ENCODE measurements around the gene AKT1. TPM values are rescaled to one million over a fixed set of nuclear protein-coding genes. Genes with fewer than 3 reads are reported as not detected.
"Not testable (repeated sequence)": the region's sequence is repeated elsewhere in the genome, so short reads cannot be mapped to it uniquely, and the experiment has no call there.

The AKT1 gene
- total RNA-seq, 6 experiments from 2014 or later, result 66.7 to 92.1 (median 83.9) TPM

GRCh38 chr14:104752423-104752734 is 43.2 kb downstream of the AKT1 start:
- peak; percentile 40 for TF ChIP-seq POLR2A (IDR thresholded peaks at IDR 0.05)
- TF ChIP-seq, protein P1, sequence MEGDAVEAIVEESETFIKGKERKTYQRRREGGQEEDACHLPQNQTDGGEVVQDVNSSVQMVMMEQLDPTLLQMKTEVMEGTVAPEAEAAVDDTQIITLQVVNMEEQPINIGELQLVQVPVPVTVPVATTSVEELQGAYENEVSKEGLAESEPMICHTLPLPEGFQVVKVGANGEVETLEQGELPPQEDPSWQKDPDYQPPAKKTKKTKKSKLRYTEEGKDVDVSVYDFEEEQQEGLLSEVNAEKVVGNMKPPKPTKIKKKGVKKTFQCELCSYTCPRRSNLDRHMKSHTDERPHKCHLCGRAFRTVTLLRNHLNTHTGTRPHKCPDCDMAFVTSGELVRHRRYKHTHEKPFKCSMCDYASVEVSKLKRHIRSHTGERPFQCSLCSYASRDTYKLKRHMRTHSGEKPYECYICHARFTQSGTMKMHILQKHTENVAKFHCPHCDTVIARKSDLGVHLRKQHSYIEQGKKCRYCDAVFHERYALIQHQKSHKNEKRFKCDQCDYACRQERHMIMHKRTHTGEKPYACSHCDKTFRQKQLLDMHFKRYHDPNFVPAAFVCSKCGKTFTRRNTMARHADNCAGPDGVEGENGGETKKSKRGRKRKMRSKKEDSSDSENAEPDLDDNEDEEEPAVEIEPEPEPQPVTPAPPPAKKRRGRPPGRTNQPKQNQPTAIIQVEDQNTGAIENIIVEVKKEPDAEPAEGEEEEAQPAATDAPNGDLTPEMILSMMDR (IDR thresholded peaks at IDR 0.05), result no peak
- H3K27ac ChIP-seq, result peak overlapping the region; percentile 74 to 77 (median 75)
- peaks cover 0 to 60% (median 25%) of the 10 kb centered on the region in 4 donors for H3K4me1 ChIP-seq
- 0% methylated on average over 9 of the region's 21 CpGs for WGBS (ENCODE audit: insufficient coverage, low coverage, low lambda C conversion rate, missing lambda C conversion rate)
- DNase-seq, result no peak
- no peaks in the 10 kb centered on the region for H3K27me3 ChIP-seq
- peak overlapping the region; percentile 13 to 76 (median 38) for H3K4me3 ChIP-seq
- intact Hi-C loops (cut with DNase I), result no loop called here
- no peaks in the 10 kb centered on the region for H3K9me3 ChIP-seq
- peaks cover 0 to 19% (median 5%) of the 10 kb centered on the region in 4 donors for H3K36me3 ChIP-seq
- no peak for ATAC-seq

GRCh38 chr14:104751539-104752422 is 43.8 kb downstream of the AKT1 start:
- peak overlapping the region; percentile 13 to 76 (median 38) for H3K4me3 ChIP-seq
- DNase-seq, result no peak
- H3K27ac ChIP-seq, result peak overlapping the region; percentile 74 to 77 (median 75)
- TF ChIP-seq, protein P1 (IDR thresholded peaks at IDR 0.05), result no peak
- TF ChIP-seq POLR2A (IDR thresholded peaks at IDR 0.05), result no peak
- peaks cover 0 to 13% (median 5%) of the 10 kb centered on the region in 4 donors for H3K36me3 ChIP-seq
- H3K27me3 ChIP-seq, result no peaks in the 10 kb centered on the region
- H3K9me3 ChIP-seq, result no peaks in the 10 kb centered on the region
- WGBS (ENCODE audit: insufficient coverage, low coverage, low lambda C conversion rate, missing lambda C conversion rate), result 53% methylated on average over 13 of the region's 90 CpGs
- intact Hi-C loops (cut with DNase I), result no loop called here
- H3K4me1 ChIP-seq, result peaks cover 0 to 66% (median 27%) of the 10 kb centered on the region in 4 donors
- ATAC-seq, result no peak

- peaks cover 0 to 66% (median 31%) of the 10 kb centered on the region in 4 donors for H3K4me1 ChIP-seq
- H3K27me3 ChIP-seq; DNase-seq; H3K4me3 ChIP-seq; ATAC-seq; intact Hi-C loops (cut with DNase I); H3K27ac ChIP-seq; H3K36me3 ChIP-seq; H3K9me3 ChIP-seq: not testable (repeated sequence)
- peak; percentile 62 for TF ChIP-seq POLR2A (IDR thresholded peaks at IDR 0.05)
- no CpG with 5 or more reads among the region's 5 CpGs for WGBS (ENCODE audit: insufficient coverage, low coverage, low lambda C conversion rate, missing lambda C conversion rate)
Observed at GRCh38 chr14:104750753-104751057, 44.8 kb downstream of the AKT1 start.

DNA sequence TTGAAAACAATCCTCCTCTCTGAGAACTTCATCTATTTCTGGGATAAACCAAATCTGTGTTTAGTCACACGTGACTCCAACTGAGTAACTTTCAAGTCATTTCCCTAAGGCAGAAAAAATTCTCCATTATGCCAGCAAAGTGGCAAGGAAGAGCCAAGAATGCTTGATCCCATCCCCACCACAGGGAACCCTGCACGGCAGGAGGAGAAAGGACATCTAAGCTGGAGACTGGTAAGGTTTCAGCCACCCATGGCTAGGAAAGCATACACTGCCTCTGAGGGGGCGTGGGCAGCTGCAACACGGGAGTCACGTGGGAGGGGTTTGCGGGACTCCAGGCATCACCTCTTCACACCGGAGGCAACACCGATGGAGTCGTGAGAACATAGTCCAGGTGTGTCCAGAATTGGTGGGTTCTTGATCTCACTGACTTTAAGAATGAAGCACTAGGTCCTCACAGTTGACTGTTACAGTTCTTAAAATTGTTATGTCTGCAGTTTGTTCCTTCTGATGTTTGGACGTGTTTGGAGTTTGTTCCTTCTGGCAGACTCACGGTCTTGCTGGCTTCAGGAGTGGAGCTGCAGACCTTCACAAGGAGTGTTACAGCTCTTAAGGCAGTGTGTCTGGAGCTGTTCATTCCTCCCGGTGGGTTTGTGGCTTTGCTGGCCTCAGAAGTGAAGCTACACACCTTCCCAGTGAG is 45.3 kb downstream of the AKT1 start:
- TF ChIP-seq, protein P1 (IDR thresholded peaks at IDR 0.05), result no peak
- no peak for TF ChIP-seq POLR2A (IDR thresholded peaks at IDR 0.05)
- intact Hi-C loops (cut with DNase I), result no loop called here
- H3K36me3 ChIP-seq, result no peaks in the 10 kb centered on the region
- 77% methylated on average over 10 of the region's 12 CpGs for WGBS (ENCODE audit: insufficient coverage, low coverage, low lambda C conversion rate, missing lambda C conversion rate)
- no peaks in the 10 kb centered on the region for H3K9me3 ChIP-seq
- peak overlapping the region in 2 of 3 donors; percentile 65 to 74 for H3K27ac ChIP-seq
- H3K4me1 ChIP-seq, result peaks cover 0 to 61% (median 28%) of the 10 kb centered on the region in 4 donors
- no peak for ATAC-seq
- H3K27me3 ChIP-seq, result no peaks in the 10 kb centered on the region
- no peak overlapping the region for H3K4me3 ChIP-seq
- DNase-seq, result no peak
